H1 (cell line): ENCODE data around the gene IRGC. TPM values are rescaled to one million over a fixed set of nuclear protein-coding genes. Genes with fewer than 3 reads are reported as not detected.

Source experiments
- CTCF ChIA-PET: fragments of 300-600 bp; sonication (Branson Sonifier 250); formaldehyde crosslinking; loops from one replicate; lab custom pipeline; 2021; ENCODE audit not compliant: partially characterized antibody; lab: Charles Lee
- POLR2A ChIA-PET: fragments of 300-600 bp; sonication (Branson Sonifier 250); formaldehyde crosslinking; loops from one replicate; lab custom pipeline; 2021; ENCODE audit warnings: inconsistent platforms; ENCODE audit not compliant: partially characterized antibody; lab: Charles Lee
- DNase-seq, 2 experiments: peaks; one replicate each; pipeline versions ENCODE4 v3.0.0 to v3.0.0-alpha.2; 2010 to 2022; ENCODE audit warnings: low spot score in 2 of 2, low read depth in 1 of 2, mixed read lengths in 1 of 2
- FAIRE-seq: peaks from 2 replicates; lab custom pipeline; 2011; peaks lifted over from hg19 to GRCh38; lab: Jason Lieb, UNC
- H2AFZ ChIP-seq: 2 replicates; pipeline ENCODE4 v1.8.1; 2012; ENCODE audit warnings: low read length, inconsistent platforms
- H2AK5ac ChIP-seq: 2 replicates; pipeline ENCODE4 v1.6.1; 2013; ENCODE audit warnings: low read depth, low read length
- H2BK120ac ChIP-seq: replicated peaks from 2 replicates; pipeline ENCODE3; 2013; ENCODE audit warnings: low read depth, low read length, inconsistent platforms
- H2BK12ac ChIP-seq: 2 replicates; pipeline ENCODE4 v1.6.1; 2013; ENCODE audit warnings: low read depth, low read length
- H2BK15ac ChIP-seq: 2 replicates; pipeline ENCODE4 v1.6.1; 2013; ENCODE audit warnings: low read length
- H2BK20ac ChIP-seq: 2 replicates; pipeline ENCODE4 v1.6.1; 2013; ENCODE audit warnings: low read length
- H2BK5ac ChIP-seq: 2 replicates; pipeline ENCODE4 v1.6.1; 2013; ENCODE audit warnings: low read depth, low read length
- H3K14ac ChIP-seq: 2 replicates; pipeline ENCODE4 v1.6.1; 2013; ENCODE audit warnings: inconsistent platforms; ENCODE audit not compliant: insufficient read length
- H3K18ac ChIP-seq: 2 replicates; pipeline ENCODE4 v1.6.1; 2013; ENCODE audit warnings: low read length; ENCODE audit errors: extremely low read depth
- H3K23ac ChIP-seq: 2 replicates; pipeline ENCODE4 v1.6.1; 2013; ENCODE audit warnings: inconsistent platforms; ENCODE audit not compliant: insufficient read length
- H3K23me2 ChIP-seq: 2 replicates; pipeline ENCODE4 v1.6.1; 2013; ENCODE audit warnings: low read depth, low read length
- H3K27ac ChIP-seq: 2 replicates; pipeline ENCODE4 v1.6.1; 2011; ENCODE audit warnings: low read depth, low read length, inconsistent platforms
- H3K27me3 ChIP-seq, 4 experiments: replicated peaks in 1 of 4; 1 replicate in 1 of 4; 2 replicates in 3 of 4; pipeline versions ENCODE4 v1.6.1 to v1.8.1; 2011 to 2013; ENCODE audit warnings: low read length in 3 of 4, mild to moderate bottlenecking in 3 of 4, inconsistent platforms in 2 of 4, mixed read lengths in 2 of 4, moderate library complexity in 1 of 4; ENCODE audit not compliant: control insufficient read depth in 3 of 4, insufficient read depth in 3 of 4; ENCODE audit errors: extremely low read depth in 1 of 4
- H3K36me3 ChIP-seq, 4 experiments: 2 replicates each; pipeline versions ENCODE4 v1.6.1 to v1.8.1; 2011 to 2013; ENCODE audit warnings: mild to moderate bottlenecking in 4 of 4, low read length in 3 of 4, moderate library complexity in 2 of 4, control low read depth in 1 of 4, inconsistent platforms in 1 of 4; ENCODE audit not compliant: insufficient read depth in 4 of 4, control insufficient read depth in 2 of 4
- H3K4ac ChIP-seq: replicated peaks from 2 replicates; pipeline ENCODE3; 2013; ENCODE audit warnings: low read length, low read depth, mixed read lengths, inconsistent platforms; ENCODE audit not compliant: insufficient read length
- H3K4me1 ChIP-seq, 4 experiments: replicated peaks in 1 of 4; 1 replicate in 1 of 4; 2 replicates in 3 of 4; pipeline versions ENCODE4 v1.6.1 to v1.8.1; 2011 to 2013; ENCODE audit warnings: low read length in 3 of 4, inconsistent platforms in 2 of 4, mixed read lengths in 1 of 4; ENCODE audit not compliant: insufficient read depth in 4 of 4, control insufficient read depth in 3 of 4
- H3K4me2 ChIP-seq, 2 experiments: 2 replicates each; pipeline versions ENCODE4 v1.6.1 to v1.8.1; 2011 to 2013; ENCODE audit warnings: low read depth in 2 of 2, low read length in 2 of 2, control low read depth in 1 of 2, inconsistent platforms in 1 of 2, mild to moderate bottlenecking in 1 of 2; ENCODE audit not compliant: insufficient read depth in 1 of 2
- H3K4me3 ChIP-seq, 4 experiments: fragments of 200-600, 300-600 bp in 1 of 4; sonication (generic), shearing (Covaris generic), sonication (Bioruptor Twin) in 1 of 4; 2 replicates each; pipeline versions ENCODE4 v1.5.1 to v1.8.1; 2011 to 2016; ENCODE audit warnings: low read length in 4 of 4, low read depth in 3 of 4, control low read depth in 2 of 4, inconsistent platforms in 2 of 4, mild to moderate bottlenecking in 2 of 4, mixed read lengths in 1 of 4, moderate library complexity in 1 of 4; ENCODE audit not compliant: insufficient read depth in 2 of 4; ENCODE audit errors: extremely low read depth in 1 of 4
- H3K56ac ChIP-seq: replicated peaks from 2 replicates; pipeline ENCODE3; 2013; ENCODE audit warnings: low read depth, mild to moderate bottlenecking, mixed read lengths, low read length, inconsistent platforms; ENCODE audit not compliant: insufficient read length
- H3K79me1 ChIP-seq: 2 replicates; pipeline ENCODE4 v1.6.1; 2013; ENCODE audit warnings: low read depth, low read length, control low read depth
- H3K79me2 ChIP-seq, 2 experiments: 2 replicates each; pipeline versions ENCODE4 v1.6.1 to v1.8.1; 2012 to 2013; ENCODE audit warnings: low read length in 2 of 2, mild to moderate bottlenecking in 2 of 2, inconsistent platforms in 1 of 2; ENCODE audit not compliant: insufficient read depth in 2 of 2, control insufficient read depth in 1 of 2
- H3K9ac ChIP-seq, 4 experiments: replicated peaks in 1 of 4; 1 replicate in 1 of 4; 2 replicates in 3 of 4; pipeline versions ENCODE4 v1.6.1 to v1.8.1; 2011 to 2013; ENCODE audit warnings: low read depth in 3 of 4, low read length in 3 of 4, control low read depth in 2 of 4, mild to moderate bottlenecking in 2 of 4, moderate library complexity in 2 of 4, inconsistent platforms in 1 of 4; ENCODE audit errors: extremely low read depth in 1 of 4
- H3K9me3 ChIP-seq, 2 experiments: 2 replicates each; pipeline versions ENCODE4 v1.6.1 to v1.8.1; 2012 to 2013; ENCODE audit warnings: mild to moderate bottlenecking in 2 of 2, moderate library complexity in 2 of 2, control low read depth in 1 of 2, inconsistent platforms in 1 of 2, low read depth in 1 of 2, low read length in 1 of 2, mixed read lengths in 1 of 2; ENCODE audit not compliant: insufficient read depth in 2 of 2
- H4K20me1 ChIP-seq, 2 experiments: replicated peaks in 1 of 2; 2 replicates each; pipeline versions ENCODE3 to v1.8.1; 2011 to 2013; ENCODE audit warnings: inconsistent platforms in 2 of 2, low read length in 2 of 2, mild to moderate bottlenecking in 1 of 2; ENCODE audit not compliant: insufficient read depth in 2 of 2, control insufficient read depth in 1 of 2
- H4K5ac ChIP-seq: 2 replicates; pipeline ENCODE4 v1.6.1; 2013; ENCODE audit warnings: low read length, low read depth, mixed read lengths, inconsistent platforms; ENCODE audit not compliant: insufficient read length
- H4K8ac ChIP-seq: 2 replicates; pipeline ENCODE4 v1.8.0; 2013; ENCODE audit warnings: mild to moderate bottlenecking, moderate library complexity, low read length, inconsistent platforms; ENCODE audit not compliant: insufficient read depth; ENCODE audit errors: extremely low read depth
- H4K91ac ChIP-seq: replicated peaks from 2 replicates; pipeline ENCODE3; 2013; ENCODE audit warnings: low read length, mixed read lengths, inconsistent platforms; ENCODE audit not compliant: insufficient read length
- ASH2L ChIP-seq: fragments of 200-600, 300-600 bp; sonication (generic); IDR thresholded peaks from one replicate; pipeline ENCODE4 v1.7.1; 2017; ENCODE audit warnings: low read length
- ATF3 ChIP-seq: IDR thresholded peaks from 2 replicates; pipeline ENCODE4 v1.6.1; 2011; ENCODE audit warnings: low read depth, mild to moderate bottlenecking, low read length; ENCODE audit not compliant: insufficient read depth
- FOSL1 ChIP-seq: IDR thresholded peaks from 2 replicates; pipeline ENCODE4 v1.6.1; 2011; ENCODE audit warnings: mild to moderate bottlenecking, low read depth, low read length, moderate library complexity; ENCODE audit not compliant: insufficient read depth
- JUN ChIP-seq: IDR thresholded peaks from 2 replicates; pipeline ENCODE4 v1.6.1; 2011; ENCODE audit warnings: low read depth, mild to moderate bottlenecking, improper control_type of control experiment, low read length
- KDM4A ChIP-seq: IDR thresholded peaks from one replicate; pipeline ENCODE4 v1.7.1; 2012; ENCODE audit warnings: low read depth, mild to moderate bottlenecking, moderate library complexity, low read length, inconsistent platforms; ENCODE audit not compliant: severe bottlenecking
- MAX ChIP-seq: IDR thresholded peaks from 2 replicates; pipeline ENCODE4 v1.6.1; 2012; ENCODE audit warnings: inconsistent platforms
- POU5F1 ChIP-seq: IDR thresholded peaks from 2 replicates; pipeline ENCODE4 v1.6.1; 2011; ENCODE audit warnings: low read depth, mild to moderate bottlenecking, low read length, moderate library complexity
- RNF2 ChIP-seq: fragments of 200-900, 300-1000 bp; sonication (generic); IDR thresholded peaks from 2 replicates; pipeline ENCODE4 v1.7.1; 2016; ENCODE audit warnings: borderline replicate concordance, low read depth, mild to moderate bottlenecking, antibody characterized with exemption, low read length; ENCODE audit not compliant: poor library complexity, severe bottlenecking; ENCODE audit errors: missing control alignments
- RXRA ChIP-seq: IDR thresholded peaks from 2 replicates; pipeline ENCODE4 v1.6.1; 2011; ENCODE audit warnings: low read depth, mild to moderate bottlenecking, low read length, moderate library complexity; ENCODE audit not compliant: insufficient read depth
- SAP30 ChIP-seq: fragments of 300-600 bp; sonication (generic); IDR thresholded peaks from 2 replicates; pipeline ENCODE4 v1.7.1; 2012; ENCODE audit warnings: low read length, moderate library complexity, mild to moderate bottlenecking, inconsistent platforms; ENCODE audit not compliant: insufficient read depth, insufficient replicate concordance
- TBP ChIP-seq: IDR thresholded peaks from 2 replicates; pipeline ENCODE4 v1.6.1; 2011; ENCODE audit warnings: low read depth, low read length, improper control_type of control experiment
- WGBS, 2 experiments: shearing (Covaris generic) in 1 of 2; methylation state at CpG; one replicate each; pipeline versions ENCODE4 v1.1.6 to v1.1.7; 2013 to 2015; ENCODE audit warnings: low lambda C conversion rate in 2 of 2, mixed read lengths in 2 of 2, inconsistent platforms in 1 of 2, low coverage in 1 of 2, missing lambda C conversion rate in 1 of 2; ENCODE audit not compliant: insufficient replicate concordance in 2 of 2, insufficient coverage in 1 of 2, insufficient read length in 1 of 2; ENCODE audit errors: extremely low coverage in 1 of 2, missing lambda C conversion rate in 1 of 2; 5-methylcytosine and 5-hydroxymethylcytosine counted together
- polyA plus RNA-seq, 7 experiments: library from polyadenylated mRNA; depleted of rRNA in 3 of 7; stranded (reverse) in 5 of 7; unstranded in 2 of 7; fragments of >200 nt in 5 of 7; fragments of 200-250 nt in 2 of 7; gene quantifications; 1 replicate in 5 of 7; 2 replicates in 1 of 7; 4 replicates in 1 of 7; pipeline versions ENCODE4 v1.2.1 to v1.2.3, GENCODE V29; 2011 to 2013; ENCODE audit warnings: missing spikeins in 2 of 7, mixed read lengths in 2 of 7
- total RNA-seq: library from RNA; stranded (reverse); fragmentation: NEBNext Ultra II Directional; extraction: Animal tissue kit (Norgen Biotek cat#: 25700); gene quantifications from 2 replicates; pipeline ENCODE4 v1.2.1, GENCODE V29; 2021

The IRGC gene
- total and polyA plus RNA-seq, 2 of the 8 experiments (the other 6 are each of a cell fraction or from before 2014, with no cell fraction given): not detected

GRCh38 chr19:43749152-43749551, 33.3 kb downstream of the IRGC start:
- Histone ChIP-seq H2BK120ac (no peak overlapping the region), H3K79me2 (peaks cover 0 to 13% of the 10 kb centered on the region in 2 experiments; a peak in 1 of 4 replicates), H2BK12ac (no peak overlapping the region), H4K20me1 (no peaks in the 10 kb centered on the region), H3K18ac (no peak overlapping the region), H2BK20ac (no peak overlapping the region), H3K27ac (no peak overlapping the region), H3K9me3 (no peaks in the 10 kb centered on the region), H2BK15ac (no peak overlapping the region), H3K4ac (no peak overlapping the region), H2AFZ (no peak overlapping the region), H3K9ac (no peak overlapping the region), H2BK5ac (no peak overlapping the region), H4K8ac (no peak overlapping the region), H3K27me3 (no peaks in the 10 kb centered on the region), H3K4me2 (no peak overlapping the region), H3K23me2 (no peaks in the 10 kb centered on the region; the same call in 1 of the 2 replicates), H3K79me1 (peaks cover 3% of the 10 kb centered on the region; the same call in 1 of the 2 replicates), H3K23ac (no peak overlapping the region), H3K56ac (no peak overlapping the region), H3K36me3 (peaks cover 18 to 39% (median 29%) of the 10 kb centered on the region in 4 experiments), H3K14ac (no peak overlapping the region), H2AK5ac (no peak overlapping the region), H3K4me3 (no peak overlapping the region), H4K91ac (no peak overlapping the region), H3K4me1 (no peaks in the 10 kb centered on the region), H4K5ac (no peak overlapping the region)
- CTCF ChIA-PET: interaction anchor here (1.3 to 30.4 kb wide), 2 partner anchors 10 to 31 kb away, joined by 4 to 703 read pairs; partner anchors contain the start of gene KCNN4
- POLR2A ChIA-PET: interaction anchor here (1.0 kb wide), 1 partner anchor 19 kb away, joined by 3 read pairs; no protein-coding TSS in a partner anchor
- FAIRE-seq: no peak
- WGBS, 2 experiments: 95% methylated on average over 7 of the region's 7 CpGs; no CpG with 5 or more reads in 1 of the 2 experiments
- TF ChIP-seq ATF3 (no peak), SAP30 (no peak), RNF2 (no peak), ASH2L (no peak), FOSL1 (no peak), MAX (no peak), KDM4A (no peak), POU5F1 (no peak), JUN (no peak), RXRA (no peak), TBP (no peak)
- DNase-seq: no peak
